ENCODE data around the gene STK4. TPM values are rescaled to one million over a fixed set of nuclear protein-coding genes. Genes with fewer than 3 reads are reported as not detected.

STK4 gene
- total RNA-seq, 1 donor from 2014 or later, result 25.3 TPM

- no peaks in the 10 kb centered on the region for H3K9me3 Mint-ChIP-seq (ENCODE audit: unreplicated experiment)
Measured at GRCh38 chr20:45064812-45065211, 98.5 kb downstream of the STK4 start.

DNA sequence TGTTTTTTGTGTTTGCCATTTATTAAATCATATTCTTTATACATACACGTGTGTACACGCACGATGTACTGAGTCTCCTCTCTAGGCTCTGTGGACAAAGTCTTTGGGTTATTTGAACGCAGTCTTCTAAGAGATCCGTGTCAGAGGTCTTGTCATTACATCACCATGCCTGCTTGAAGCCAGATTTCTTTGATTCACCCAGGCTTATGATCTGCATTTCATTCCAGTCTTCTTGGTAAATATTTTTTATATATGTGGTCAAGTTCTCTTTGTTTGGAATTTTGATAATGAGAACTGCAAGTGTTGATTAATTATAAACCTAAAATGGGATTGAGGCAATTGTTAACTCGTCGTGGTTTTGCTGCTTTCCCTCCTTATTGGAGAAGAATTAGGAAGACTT, 100.1 kb downstream of the STK4 start:
- no peak overlapping the region for H3K27ac Mint-ChIP-seq (ENCODE audit: unreplicated experiment)
- no peaks in the 10 kb centered on the region for H3K9me3 Mint-ChIP-seq (ENCODE audit: unreplicated experiment)
- no peak overlapping the region for H3K4me3 Mint-ChIP-seq (ENCODE audit: unreplicated experiment)
- H3K36me3 Mint-ChIP-seq (ENCODE audit: unreplicated experiment), result peaks cover 14% of the 10 kb centered on the region
- H3K27me3 Mint-ChIP-seq (ENCODE audit: unreplicated experiment), result no peaks in the 10 kb centered on the region
- DNase-seq (ENCODE audit: extremely low spot score, unreplicated experiment), result no peak
- no peak for TF ChIP-seq CTCF (IDR thresholded peaks at IDR 0.05)
- H3K4me1 Mint-ChIP-seq (ENCODE audit: unreplicated experiment), result peaks cover 33% of the 10 kb centered on the region

More at GRCh38 chr20:45064812-45065211, 98.5 kb downstream of the STK4 start:
- Mint-ChIP-seq H3K27me3 (ENCODE audit: unreplicated experiment) (no peaks in the 10 kb centered on the region), H3K4me3 (ENCODE audit: unreplicated experiment) (no peak overlapping the region), H3K36me3 (ENCODE audit: unreplicated experiment) (peaks cover 10% of the 10 kb centered on the region), H3K27ac (ENCODE audit: unreplicated experiment) (peak overlapping the region; percentile 13), H3K4me1 (ENCODE audit: unreplicated experiment) (peaks cover 44% of the 10 kb centered on the region)
- no peak for DNase-seq (ENCODE audit: extremely low spot score, unreplicated experiment)
- no peak for TF ChIP-seq CTCF (IDR thresholded peaks at IDR 0.05)

GRCh38 chr20:45067087-45067486, 100.8 kb downstream of the STK4 start:
- DNase-seq (ENCODE audit: extremely low spot score, unreplicated experiment), result no peak
- H3K36me3 Mint-ChIP-seq (ENCODE audit: unreplicated experiment), result peaks cover 14% of the 10 kb centered on the region
- H3K4me3 Mint-ChIP-seq (ENCODE audit: unreplicated experiment), result no peak overlapping the region
- peaks cover 27% of the 10 kb centered on the region for H3K4me1 Mint-ChIP-seq (ENCODE audit: unreplicated experiment)
- no peak for TF ChIP-seq CTCF (IDR thresholded peaks at IDR 0.05)
- H3K27me3 Mint-ChIP-seq (ENCODE audit: unreplicated experiment), result no peaks in the 10 kb centered on the region
- H3K27ac Mint-ChIP-seq (ENCODE audit: unreplicated experiment), result no peak overlapping the region
- H3K9me3 Mint-ChIP-seq (ENCODE audit: unreplicated experiment), result no peaks in the 10 kb centered on the region

- peaks cover 25% of the 10 kb centered on the region for H3K4me1 Mint-ChIP-seq (ENCODE audit: unreplicated experiment)
- no peak overlapping the region for H3K27ac Mint-ChIP-seq (ENCODE audit: unreplicated experiment)
- no peak overlapping the region for H3K4me3 Mint-ChIP-seq (ENCODE audit: unreplicated experiment)
- H3K9me3 Mint-ChIP-seq (ENCODE audit: unreplicated experiment), result no peaks in the 10 kb centered on the region
- peaks cover 14% of the 10 kb centered on the region for H3K36me3 Mint-ChIP-seq (ENCODE audit: unreplicated experiment)
- DNase-seq (ENCODE audit: extremely low spot score, unreplicated experiment), result no peak
- TF ChIP-seq CTCF (IDR thresholded peaks at IDR 0.05), result no peak
- H3K27me3 Mint-ChIP-seq (ENCODE audit: unreplicated experiment), result no peaks in the 10 kb centered on the region
Measured at GRCh38 chr20:45067558-45067957, 101.2 kb downstream of the STK4 start.

DNA sequence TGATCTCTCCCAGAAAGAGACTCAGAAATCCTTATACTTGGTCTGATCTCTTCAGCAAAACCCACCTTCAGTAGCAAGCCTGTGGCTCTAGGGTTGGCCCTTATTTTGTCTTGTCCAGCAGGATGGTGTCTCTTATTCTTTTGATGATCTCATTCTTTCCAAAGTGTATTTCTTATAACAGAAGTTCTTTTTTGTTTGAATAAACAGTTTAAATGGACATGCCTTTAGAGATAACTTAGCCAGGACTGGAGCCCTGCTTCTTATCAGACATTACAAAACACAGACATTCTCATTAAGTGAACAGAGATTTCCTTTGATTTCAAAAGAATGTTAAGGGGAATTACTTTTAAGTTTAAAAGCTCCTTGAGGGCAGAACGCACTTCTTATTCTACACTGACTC, 102.9 kb downstream of the STK4 start:
- H3K9me3 Mint-ChIP-seq (ENCODE audit: unreplicated experiment), result no peaks in the 10 kb centered on the region
- no peaks in the 10 kb centered on the region for H3K27me3 Mint-ChIP-seq (ENCODE audit: unreplicated experiment)
- H3K27ac Mint-ChIP-seq (ENCODE audit: unreplicated experiment), result no peak overlapping the region
- no peak overlapping the region for H3K4me3 Mint-ChIP-seq (ENCODE audit: unreplicated experiment)
- H3K36me3 Mint-ChIP-seq (ENCODE audit: unreplicated experiment), result peaks cover 11% of the 10 kb centered on the region
- DNase-seq (ENCODE audit: extremely low spot score, unreplicated experiment), result no peak
- no peak for TF ChIP-seq CTCF (IDR thresholded peaks at IDR 0.05)
- peaks cover 26% of the 10 kb centered on the region for H3K4me1 Mint-ChIP-seq (ENCODE audit: unreplicated experiment)

All from osteocyte (in vitro differentiated cells).